PFSK-1 (cell line): ENCODE data around the gene EFHD2.

Source experiments
- FOXP2 ChIP-seq: optimal IDR thresholded peaks from 2 replicates; pipeline ENCODE3; 2011; ENCODE audit warnings: borderline replicate concordance, control low read depth, inconsistent platforms; ENCODE audit not compliant: insufficient read depth; ENCODE audit errors: extremely low read length, extremely low read depth
- POLR2AphosphoS5 ChIP-seq: IDR thresholded peaks from 2 replicates; pipeline ENCODE4 v1.6.1; 2012; ENCODE audit warnings: low read depth, mild to moderate bottlenecking, control low read depth, low read length, moderate library complexity
- SIN3A ChIP-seq: IDR thresholded peaks from 2 replicates; pipeline ENCODE4 v1.6.1; 2012; ENCODE audit warnings: mild to moderate bottlenecking, low read length, moderate library complexity, borderline replicate concordance; ENCODE audit not compliant: insufficient read depth
- TAF1 ChIP-seq: IDR thresholded peaks from 2 replicates; pipeline ENCODE4 v1.6.1; 2012; ENCODE audit warnings: low read length, control low read depth, borderline replicate concordance; ENCODE audit not compliant: insufficient read depth
- TF ChIP-seq, protein P1 (sequence below), 2 experiments: IDR thresholded peaks; 2 replicates each; pipeline versions ENCODE4 v1.6.1 to v1.8.0; 2011 to 2012; ENCODE audit warnings: low read depth in 2 of 2, low read length in 2 of 2, control low read depth in 1 of 2, inconsistent platforms in 1 of 2, mild to moderate bottlenecking in 1 of 2, moderate library complexity in 1 of 2; ENCODE audit not compliant: insufficient read depth in 1 of 2

Gene EFHD2

DNA sequence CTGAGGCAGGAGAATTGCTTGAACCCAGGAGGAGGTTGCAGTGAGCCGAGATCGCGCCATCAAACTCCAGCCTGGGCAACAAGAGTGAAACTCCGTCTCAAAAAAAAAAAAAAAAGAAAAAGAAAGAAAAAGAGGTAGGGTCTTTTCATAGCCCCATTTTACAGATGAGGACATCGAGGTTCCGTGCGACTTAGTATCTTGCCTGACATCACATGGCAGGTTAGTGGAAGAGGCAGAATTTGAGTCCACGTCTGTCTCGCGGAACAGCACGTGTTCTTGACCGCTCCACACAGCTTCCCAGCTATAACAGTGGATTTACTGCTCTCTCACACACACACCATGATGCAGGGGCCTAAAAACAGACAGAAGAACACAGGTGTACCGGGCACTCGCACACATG is 29.6 kb downstream of the EFHD2 start:
- TF ChIP-seq, protein P1, sequence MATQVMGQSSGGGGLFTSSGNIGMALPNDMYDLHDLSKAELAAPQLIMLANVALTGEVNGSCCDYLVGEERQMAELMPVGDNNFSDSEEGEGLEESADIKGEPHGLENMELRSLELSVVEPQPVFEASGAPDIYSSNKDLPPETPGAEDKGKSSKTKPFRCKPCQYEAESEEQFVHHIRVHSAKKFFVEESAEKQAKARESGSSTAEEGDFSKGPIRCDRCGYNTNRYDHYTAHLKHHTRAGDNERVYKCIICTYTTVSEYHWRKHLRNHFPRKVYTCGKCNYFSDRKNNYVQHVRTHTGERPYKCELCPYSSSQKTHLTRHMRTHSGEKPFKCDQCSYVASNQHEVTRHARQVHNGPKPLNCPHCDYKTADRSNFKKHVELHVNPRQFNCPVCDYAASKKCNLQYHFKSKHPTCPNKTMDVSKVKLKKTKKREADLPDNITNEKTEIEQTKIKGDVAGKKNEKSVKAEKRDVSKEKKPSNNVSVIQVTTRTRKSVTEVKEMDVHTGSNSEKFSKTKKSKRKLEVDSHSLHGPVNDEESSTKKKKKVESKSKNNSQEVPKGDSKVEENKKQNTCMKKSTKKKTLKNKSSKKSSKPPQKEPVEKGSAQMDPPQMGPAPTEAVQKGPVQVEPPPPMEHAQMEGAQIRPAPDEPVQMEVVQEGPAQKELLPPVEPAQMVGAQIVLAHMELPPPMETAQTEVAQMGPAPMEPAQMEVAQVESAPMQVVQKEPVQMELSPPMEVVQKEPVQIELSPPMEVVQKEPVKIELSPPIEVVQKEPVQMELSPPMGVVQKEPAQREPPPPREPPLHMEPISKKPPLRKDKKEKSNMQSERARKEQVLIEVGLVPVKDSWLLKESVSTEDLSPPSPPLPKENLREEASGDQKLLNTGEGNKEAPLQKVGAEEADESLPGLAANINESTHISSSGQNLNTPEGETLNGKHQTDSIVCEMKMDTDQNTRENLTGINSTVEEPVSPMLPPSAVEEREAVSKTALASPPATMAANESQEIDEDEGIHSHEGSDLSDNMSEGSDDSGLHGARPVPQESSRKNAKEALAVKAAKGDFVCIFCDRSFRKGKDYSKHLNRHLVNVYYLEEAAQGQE (IDR thresholded peaks at IDR 0.05; ENCODE audit: insufficient read depth in 1 of 2, low read depth in 2 of 2, low read length in 2 of 2): no peak
- no peak for TF ChIP-seq SIN3A
- TF ChIP-seq POLR2AphosphoS5: no peak
- no peak for TF ChIP-seq FOXP2
- TF ChIP-seq TAF1: no peak

DNA sequence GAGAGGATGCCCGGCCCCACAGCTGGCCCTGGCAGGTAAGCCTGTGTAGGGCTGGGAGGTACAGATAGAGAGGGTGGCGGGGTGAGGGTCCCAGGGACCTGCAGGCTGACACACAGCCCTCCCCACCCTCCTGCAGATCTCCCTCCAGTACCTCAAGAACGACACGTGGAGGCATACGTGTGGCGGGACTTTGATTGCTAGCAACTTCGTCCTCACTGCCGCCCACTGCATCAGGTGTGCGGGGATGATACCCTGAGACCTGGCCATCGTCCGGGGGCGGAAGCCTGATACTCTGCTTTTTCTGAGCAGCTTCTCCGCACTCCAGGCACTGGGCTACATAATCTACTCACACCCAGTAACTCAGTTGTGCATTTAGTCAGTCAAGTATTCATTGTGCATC is 30.7 kb downstream of the EFHD2 start:
- TF ChIP-seq FOXP2: no peak
- no peak for TF ChIP-seq TAF1
- TF ChIP-seq, protein P1 (IDR thresholded peaks at IDR 0.05; ENCODE audit: insufficient read depth in 1 of 2, low read depth in 2 of 2, low read length in 2 of 2): no peak
- no peak for TF ChIP-seq POLR2AphosphoS5
- no peak for TF ChIP-seq SIN3A

GRCh38 chr1:15441247-15441646 is 31.6 kb downstream of the EFHD2 start:
- TF ChIP-seq, protein P1 (IDR thresholded peaks at IDR 0.05; ENCODE audit: insufficient read depth in 1 of 2, low read depth in 2 of 2, low read length in 2 of 2): no peak

DNA sequence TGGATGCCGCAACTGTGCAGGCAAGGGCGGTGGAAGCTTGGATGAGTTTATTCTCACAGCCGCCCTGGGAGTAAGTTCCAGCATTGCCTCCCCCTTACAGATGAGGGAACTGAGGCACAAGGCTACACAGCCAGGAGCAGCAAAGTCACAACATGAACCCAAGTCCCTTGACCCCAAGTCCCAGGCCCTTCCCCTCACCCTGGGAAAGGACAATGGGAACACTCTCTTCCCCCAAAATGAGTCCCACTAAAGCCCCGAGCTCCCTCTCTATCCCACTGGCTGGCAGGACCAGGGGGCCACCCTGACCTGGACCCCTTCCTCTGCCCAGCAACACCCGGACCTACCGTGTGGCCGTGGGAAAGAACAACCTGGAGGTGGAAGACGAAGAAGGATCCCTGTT is 32.4 kb downstream of the EFHD2 start:
- TF ChIP-seq, protein P1 (IDR thresholded peaks at IDR 0.05; ENCODE audit: insufficient read depth in 1 of 2, low read depth in 2 of 2, low read length in 2 of 2): no peak
- no peak for TF ChIP-seq FOXP2

GRCh38 chr1:15442759-15443158 is 33.1 kb downstream of the EFHD2 start:
- TF ChIP-seq TAF1: no peak
- no peak for TF ChIP-seq FOXP2
- TF ChIP-seq, protein P1 (IDR thresholded peaks at IDR 0.05; ENCODE audit: insufficient read depth in 1 of 2, low read depth in 2 of 2, low read length in 2 of 2): no peak
- TF ChIP-seq POLR2AphosphoS5: no peak
- TF ChIP-seq SIN3A: no peak
